ENCODE measurements around the gene C1QL2. TPM values are rescaled to one million over a fixed set of nuclear protein-coding genes. Genes with fewer than 3 reads are reported as not detected.

Gene C1QL2
- polyA plus RNA-seq, 3 donors = not detected

- DNase-seq (ENCODE audit: low read depth in 3 of 3, low spot score in 2 of 3) = no peak
These were observed 21.4 kb upstream of the C1QL2 start for GRCh38 chr2:119179991-119180390.

- DNase-seq (ENCODE audit: low read depth in 3 of 3, low spot score in 2 of 3) = no peak
These were observed 20.7 kb upstream of the C1QL2 start for GRCh38 chr2:119179202-119179601.

GRCh38 chr2:119178776-119179175 lies 20.2 kb upstream of the C1QL2 start:
- no peak for DNase-seq (ENCODE audit: low read depth in 3 of 3, low spot score in 2 of 3)

GRCh38 chr2:119177838-119178190 lies 19.3 kb upstream of the C1QL2 start:
- DNase-seq (ENCODE audit: low read depth in 3 of 3, low spot score in 2 of 3) = no peak

- DNase-seq (ENCODE audit: low read depth in 3 of 3, low spot score in 2 of 3) = no peak
These were observed 18.8 kb upstream of the C1QL2 start for GRCh38 chr2:119177171-119177837.

GRCh38 chr2:119175517-119175916 lies 17.0 kb upstream of the C1QL2 start:
- no peak for DNase-seq (ENCODE audit: low read depth in 3 of 3, low spot score in 2 of 3)

- DNase-seq (ENCODE audit: low read depth in 3 of 3, low spot score in 2 of 3) = no peak
These were observed 16.4 kb upstream of the C1QL2 start for GRCh38 chr2:119174993-119175347.

GRCh38 chr2:119174216-119174992 lies 15.9 kb upstream of the C1QL2 start:
- no peak for DNase-seq (ENCODE audit: low read depth in 3 of 3, low spot score in 2 of 3)

GRCh38 chr2:119173556-119174060 lies 15.1 kb upstream of the C1QL2 start:
- no peak for DNase-seq (ENCODE audit: low read depth in 3 of 3, low spot score in 2 of 3)

- no peak for DNase-seq (ENCODE audit: low read depth in 3 of 3, low spot score in 2 of 3)
These were observed 12.0 kb upstream of the C1QL2 start for GRCh38 chr2:119170504-119170903.

GRCh38 chr2:119169717-119170116 lies 11.2 kb upstream of the C1QL2 start:
- no peak for DNase-seq (ENCODE audit: low read depth in 3 of 3, low spot score in 2 of 3)

- DNase-seq (ENCODE audit: low read depth in 3 of 3, low spot score in 2 of 3) = no peak
These were observed 1.9 kb upstream of the C1QL2 start for GRCh38 chr2:119160361-119160990.

- DNase-seq (ENCODE audit: low read depth in 3 of 3, low spot score in 2 of 3) = no peak
These were observed 570 bp downstream of the C1QL2 start for GRCh38 chr2:119157850-119158511.

GRCh38 chr2:119156891-119157773 lies 1.4 kb downstream of the C1QL2 start:
- no peak for DNase-seq (ENCODE audit: low read depth in 3 of 3, low spot score in 2 of 3)

GRCh38 chr2:119156105-119156890 lies 2.3 kb downstream of the C1QL2 start:
- DNase-seq (ENCODE audit: low read depth in 3 of 3, low spot score in 2 of 3) = no peak

- DNase-seq (ENCODE audit: low read depth in 3 of 3, low spot score in 2 of 3) = no peak
These were observed 2.9 kb downstream of the C1QL2 start for GRCh38 chr2:119155633-119156032.

GRCh38 chr2:119154076-119154475 lies 4.5 kb downstream of the C1QL2 start:
- no peak for DNase-seq (ENCODE audit: low read depth in 3 of 3, low spot score in 2 of 3)

- no peak for DNase-seq (ENCODE audit: low read depth in 3 of 3, low spot score in 2 of 3)
These were observed 8.9 kb downstream of the C1QL2 start for GRCh38 chr2:119149611-119150010.
